ENCODE results near the gene ESAM. TPM values are rescaled to one million over a fixed set of nuclear protein-coding genes. Genes with fewer than 3 reads are reported as not detected.
"Not testable (repeated sequence)": the region's sequence is repeated elsewhere in the genome, so short reads cannot be mapped to it uniquely, and the experiment has no call there.

ESAM gene
- polyA plus RNA-seq, 1 donor from 2014 or later: 0.77 TPM

- Histone ChIP-seq H3K9me2 (ENCODE audit: insufficient read depth, low read length) (no peaks in the 10 kb centered on the region), H3K9me3 (ENCODE audit: low read length) (no peaks in the 10 kb centered on the region), H3K4me3 (ENCODE audit: low read length) (no peak overlapping the region), H3K9ac (ENCODE audit: low read length) (no peak overlapping the region), H2AFZ (ENCODE audit: low read depth, low read length) (no peak overlapping the region), H4K20me1 (ENCODE audit: insufficient read depth) (no peaks in the 10 kb centered on the region), H3K4me2 (ENCODE audit: low read length) (no peak overlapping the region), H3K27me3 (ENCODE audit: insufficient read depth, low read depth, low read length) (no peaks in the 10 kb centered on the region), H3K27ac (ENCODE audit: low read length) (no peak overlapping the region), H3F3A (ENCODE audit: insufficient read depth, low read length, poor library complexity, severe bottlenecking) (no peaks in the 10 kb centered on the region), H3K79me2 (replicated peaks; ENCODE audit: insufficient read depth, low read length) (peaks cover 11% of the 10 kb centered on the region), H3K36me3 (ENCODE audit: insufficient read depth, low read length) (peaks cover 6% of the 10 kb centered on the region)
- TF ChIP-seq RAD21 (conservative IDR thresholded peaks at IDR 0.05): no peak
- no peak for TF ChIP-seq SMC3 (conservative IDR thresholded peaks at IDR 0.05; ENCODE audit: poor library complexity)
- TF ChIP-seq, protein P1, sequence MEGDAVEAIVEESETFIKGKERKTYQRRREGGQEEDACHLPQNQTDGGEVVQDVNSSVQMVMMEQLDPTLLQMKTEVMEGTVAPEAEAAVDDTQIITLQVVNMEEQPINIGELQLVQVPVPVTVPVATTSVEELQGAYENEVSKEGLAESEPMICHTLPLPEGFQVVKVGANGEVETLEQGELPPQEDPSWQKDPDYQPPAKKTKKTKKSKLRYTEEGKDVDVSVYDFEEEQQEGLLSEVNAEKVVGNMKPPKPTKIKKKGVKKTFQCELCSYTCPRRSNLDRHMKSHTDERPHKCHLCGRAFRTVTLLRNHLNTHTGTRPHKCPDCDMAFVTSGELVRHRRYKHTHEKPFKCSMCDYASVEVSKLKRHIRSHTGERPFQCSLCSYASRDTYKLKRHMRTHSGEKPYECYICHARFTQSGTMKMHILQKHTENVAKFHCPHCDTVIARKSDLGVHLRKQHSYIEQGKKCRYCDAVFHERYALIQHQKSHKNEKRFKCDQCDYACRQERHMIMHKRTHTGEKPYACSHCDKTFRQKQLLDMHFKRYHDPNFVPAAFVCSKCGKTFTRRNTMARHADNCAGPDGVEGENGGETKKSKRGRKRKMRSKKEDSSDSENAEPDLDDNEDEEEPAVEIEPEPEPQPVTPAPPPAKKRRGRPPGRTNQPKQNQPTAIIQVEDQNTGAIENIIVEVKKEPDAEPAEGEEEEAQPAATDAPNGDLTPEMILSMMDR (IDR thresholded peaks at IDR 0.05; ENCODE audit: poor library complexity, severe bottlenecking): no peak
- TF ChIP-seq EZH2 (IDR thresholded peaks at IDR 0.05; ENCODE audit: borderline replicate concordance, insufficient read depth, low read length, poor library complexity, severe bottlenecking): no peak
- no peak for TF ChIP-seq MXI1 (conservative IDR thresholded peaks at IDR 0.05; ENCODE audit: poor library complexity, severe bottlenecking)
- TF ChIP-seq POLR2AphosphoS5 (IDR thresholded peaks at IDR 0.05): no peak
- no peak for TF ChIP-seq TAF1 (IDR thresholded peaks at IDR 0.05; ENCODE audit: low read depth)
Observed at GRCh38 chr11:124779568-124779967, 17.5 kb upstream of the ESAM start.

- no peaks in the 10 kb centered on the region for H3F3A ChIP-seq (ENCODE audit: insufficient read depth, low read length, poor library complexity, severe bottlenecking)
- H3K9me2 ChIP-seq (ENCODE audit: insufficient read depth, low read length): no peaks in the 10 kb centered on the region
- H4K20me1 ChIP-seq (ENCODE audit: insufficient read depth): no peaks in the 10 kb centered on the region
- H3K4me3 ChIP-seq (ENCODE audit: low read length): no peak overlapping the region
- no peak overlapping the region for H3K9ac ChIP-seq (ENCODE audit: low read length)
- H3K36me3 ChIP-seq (ENCODE audit: insufficient read depth, low read length): peaks cover 6% of the 10 kb centered on the region
- no peaks in the 10 kb centered on the region for H3K27me3 ChIP-seq (ENCODE audit: insufficient read depth, low read depth, low read length)
- no peak for TF ChIP-seq RAD21 (conservative IDR thresholded peaks at IDR 0.05)
- no peak for TF ChIP-seq EZH2 (IDR thresholded peaks at IDR 0.05; ENCODE audit: borderline replicate concordance, insufficient read depth, low read length, poor library complexity, severe bottlenecking)
- H3K4me2 ChIP-seq (ENCODE audit: low read length): no peak overlapping the region
- H3K9me3 ChIP-seq (ENCODE audit: low read length): no peaks in the 10 kb centered on the region
- H3K27ac ChIP-seq (ENCODE audit: low read length): no peak overlapping the region
- H2AFZ ChIP-seq (ENCODE audit: low read depth, low read length): no peak overlapping the region
- H3K79me2 ChIP-seq (replicated peaks; ENCODE audit: insufficient read depth, low read length): peaks cover 7% of the 10 kb centered on the region
Observed at GRCh38 chr11:124778281-124778680, 16.2 kb upstream of the ESAM start.

GRCh38 chr11:124776865-124777645, 15.0 kb upstream of the ESAM start:
- no peaks in the 10 kb centered on the region for H3K9me3 ChIP-seq (ENCODE audit: low read length)
- no peak overlapping the region for H3K27ac ChIP-seq (ENCODE audit: low read length)
- H2AFZ ChIP-seq (ENCODE audit: low read depth, low read length): no peak overlapping the region
- no peak overlapping the region for H3K4me2 ChIP-seq (ENCODE audit: low read length)
- peaks cover 6% of the 10 kb centered on the region for H3K36me3 ChIP-seq (ENCODE audit: insufficient read depth, low read length)
- no peaks in the 10 kb centered on the region for H3F3A ChIP-seq (ENCODE audit: insufficient read depth, low read length, poor library complexity, severe bottlenecking)
- no peaks in the 10 kb centered on the region for H3K27me3 ChIP-seq (ENCODE audit: insufficient read depth, low read depth, low read length)
- no peak overlapping the region for H3K4me3 ChIP-seq (ENCODE audit: low read length)
- peaks cover 7% of the 10 kb centered on the region for H3K79me2 ChIP-seq (replicated peaks; ENCODE audit: insufficient read depth, low read length)
- TF ChIP-seq EZH2 (IDR thresholded peaks at IDR 0.05; ENCODE audit: borderline replicate concordance, insufficient read depth, low read length, poor library complexity, severe bottlenecking) (no peak), SMC3 (conservative IDR thresholded peaks at IDR 0.05; ENCODE audit: poor library complexity) (no peak), RAD21 (conservative IDR thresholded peaks at IDR 0.05) (no peak), MXI1 (conservative IDR thresholded peaks at IDR 0.05; ENCODE audit: poor library complexity, severe bottlenecking) (no peak), POLR2AphosphoS5 (IDR thresholded peaks at IDR 0.05) (no peak), TAF1 (IDR thresholded peaks at IDR 0.05; ENCODE audit: low read depth) (no peak), EP300 (conservative IDR thresholded peaks at IDR 0.05; ENCODE audit: poor library complexity, severe bottlenecking) (no peak), REST (IDR thresholded peaks at IDR 0.05; ENCODE audit: borderline replicate concordance) (no peak)
- TF ChIP-seq, protein P1 (IDR thresholded peaks at IDR 0.05; ENCODE audit: poor library complexity, severe bottlenecking): no peak
- H3K9ac ChIP-seq (ENCODE audit: low read length): no peak overlapping the region
- H4K20me1 ChIP-seq (ENCODE audit: insufficient read depth): no peaks in the 10 kb centered on the region
- H3K9me2 ChIP-seq (ENCODE audit: insufficient read depth, low read length): no peaks in the 10 kb centered on the region

GRCh38 chr11:124770959-124771358, 8.9 kb upstream of the ESAM start:
- not testable (repeated sequence) for H2AFZ ChIP-seq (ENCODE audit: low read depth, low read length); H3K27ac ChIP-seq (ENCODE audit: low read length); H3K9me2 ChIP-seq (ENCODE audit: insufficient read depth, low read length); H3K79me2 ChIP-seq (replicated peaks; ENCODE audit: insufficient read depth, low read length); H3F3A ChIP-seq (ENCODE audit: insufficient read depth, low read length, poor library complexity, severe bottlenecking); H3K9me3 ChIP-seq (ENCODE audit: low read length); H3K4me3 ChIP-seq (ENCODE audit: low read length); H3K9ac ChIP-seq (ENCODE audit: low read length); H4K20me1 ChIP-seq (ENCODE audit: insufficient read depth); H3K4me2 ChIP-seq (ENCODE audit: low read length); H3K36me3 ChIP-seq (ENCODE audit: insufficient read depth, low read length); H3K27me3 ChIP-seq (ENCODE audit: insufficient read depth, low read depth, low read length)
